Midbrain (tissue), 1 donor: ENCODE measurements around the gene WEE2.
"Not testable (repeated sequence)": the region's sequence is repeated elsewhere in the genome, so short reads cannot be mapped to it uniquely, and the experiment has no call there.

Experiments
- DNase-seq: peaks from one replicate; lab custom pipeline; 2025; lab: John Stamatoyannopoulos, UW

The WEE2 gene

DNA sequence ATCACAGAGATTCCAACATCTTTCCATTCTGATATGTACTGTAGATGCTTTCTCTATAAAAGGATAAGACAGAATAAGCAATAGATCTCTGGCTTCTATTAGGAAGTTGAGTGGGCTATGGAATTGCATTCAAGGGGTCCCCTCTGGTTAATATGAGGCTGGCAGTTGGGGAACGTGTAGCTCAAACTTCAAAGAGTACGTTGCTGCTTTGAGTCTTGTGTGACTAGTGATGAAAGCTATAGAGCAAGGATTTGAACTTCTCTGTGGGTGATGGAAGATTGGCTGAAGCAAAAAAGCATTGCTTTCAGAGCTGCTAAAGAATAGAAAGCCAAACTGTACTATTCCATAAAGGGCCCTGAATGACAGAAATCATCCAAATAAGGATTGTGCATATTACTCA lies 6.4 kb downstream of the WEE2 start:
- no peak for DNase-seq

DNA sequence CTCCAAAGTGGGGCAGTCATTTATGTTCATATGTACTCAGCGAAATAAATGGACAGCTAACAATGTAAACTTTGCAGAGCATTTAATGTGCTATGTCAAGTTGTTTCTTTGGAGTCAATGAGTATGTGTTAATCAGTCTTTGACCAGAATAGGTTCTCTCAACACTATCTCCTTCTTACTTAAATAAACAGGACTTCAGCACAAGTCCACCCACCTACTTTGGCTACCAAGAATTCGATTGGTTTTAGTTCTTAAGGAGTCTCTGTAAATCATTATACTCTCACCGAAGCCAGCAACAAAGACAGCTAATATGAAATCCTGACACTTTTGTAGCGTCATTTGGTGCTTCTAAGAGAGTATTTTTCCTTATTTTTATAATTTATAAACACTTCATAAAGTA lies 6.9 kb downstream of the WEE2 start:
- no peak for DNase-seq

DNA sequence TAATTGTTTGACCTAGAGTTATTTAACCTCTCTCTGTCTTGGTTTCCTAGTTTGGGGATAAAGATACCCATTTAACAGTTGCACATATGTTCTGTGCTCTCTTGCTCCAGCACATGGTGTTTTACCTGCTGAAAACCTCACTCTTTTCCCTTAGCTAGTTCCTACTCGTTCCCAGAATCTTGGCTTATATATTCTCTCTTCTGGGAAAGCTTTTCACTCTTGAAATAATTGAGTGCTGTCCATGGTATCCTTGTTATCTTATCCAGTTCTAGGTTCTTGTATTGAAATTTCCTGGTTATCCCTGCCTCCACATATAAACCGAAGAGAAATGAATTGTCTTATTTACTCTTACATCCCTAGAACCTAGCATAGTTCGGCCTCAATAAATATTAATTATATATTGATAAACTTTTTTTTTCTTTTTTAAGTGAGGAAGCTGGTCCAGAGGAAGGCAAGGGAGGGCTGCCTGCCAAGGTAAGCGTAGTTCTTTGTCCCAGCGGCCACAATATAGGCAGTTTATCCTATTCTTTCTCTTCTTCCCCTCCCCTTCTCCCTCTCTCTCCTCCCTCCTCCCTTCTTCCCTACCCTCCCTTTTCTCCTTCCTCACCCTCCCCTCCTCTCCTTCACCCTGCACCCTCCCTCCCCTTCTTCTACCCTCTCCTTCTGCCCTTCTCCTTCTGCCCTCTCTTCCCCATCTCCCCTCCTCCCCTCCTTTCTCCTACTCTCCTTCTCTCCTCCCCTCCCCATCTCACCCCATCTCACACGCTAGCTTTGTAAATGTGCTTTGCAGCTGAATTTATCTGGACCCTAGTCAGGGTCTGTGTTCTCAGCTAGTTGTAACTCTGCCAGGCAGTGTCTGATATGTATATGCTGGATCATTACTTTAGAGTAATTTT lies 7.9 kb downstream of the WEE2 start:
- DNase-seq = no peak

DNA sequence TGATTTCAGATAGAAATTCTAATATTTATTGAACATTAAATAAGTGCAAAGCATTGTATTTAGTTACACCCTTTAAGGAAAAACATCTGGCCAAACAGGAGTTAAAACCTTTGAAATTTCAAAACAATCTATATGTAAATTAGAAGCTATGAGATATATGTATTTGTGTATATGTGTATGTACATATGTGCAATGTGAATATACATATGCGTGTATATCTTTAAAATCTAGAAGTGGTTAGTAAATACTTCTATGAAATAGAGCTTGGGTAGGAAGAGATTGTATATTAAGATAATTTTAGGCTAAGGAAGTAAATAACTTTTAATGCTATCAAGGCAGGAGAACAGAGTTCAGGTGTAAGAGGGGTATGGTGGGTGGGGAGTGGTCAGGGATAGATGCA lies 9.3 kb downstream of the WEE2 start:
- no peak for DNase-seq

DNA sequence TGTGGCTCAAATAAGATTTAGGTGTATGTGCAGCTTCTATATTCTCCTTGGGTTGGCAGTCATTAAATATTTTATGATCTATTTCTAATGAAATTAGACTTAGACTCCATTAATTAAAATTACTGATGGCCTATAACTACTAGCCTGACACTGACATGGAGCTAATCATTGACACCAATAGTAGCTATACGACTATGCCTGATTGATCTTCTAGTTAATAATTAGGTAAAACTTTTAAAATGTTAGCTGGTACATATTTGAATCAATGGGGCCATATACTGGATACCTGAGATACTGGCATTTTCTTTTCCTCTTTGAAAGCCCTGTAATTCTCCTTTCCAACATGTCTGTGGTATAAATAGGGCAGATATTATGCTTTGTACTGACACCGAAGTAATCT lies 14.4 kb downstream of the WEE2 start:
- DNase-seq = no peak

DNA sequence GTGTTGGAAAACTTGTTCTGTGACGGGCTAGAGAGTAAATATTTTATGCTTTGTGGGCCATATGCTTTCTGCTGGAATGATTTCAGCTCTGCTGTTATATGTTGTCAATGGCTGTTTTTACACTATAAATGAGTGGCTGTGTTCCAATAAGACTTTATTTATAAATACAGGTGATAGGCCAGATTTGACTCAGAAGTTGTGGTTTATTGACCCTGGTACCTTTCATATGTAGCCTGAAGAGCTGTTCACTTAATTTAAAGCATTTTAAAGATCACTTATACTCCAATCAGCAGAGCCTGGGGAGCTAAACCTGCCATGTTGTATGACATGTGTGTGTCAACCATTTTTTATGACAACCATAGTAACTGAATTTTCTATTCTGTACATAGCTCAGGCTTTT lies 20.9 kb downstream of the WEE2 start:
- DNase-seq = no peak

DNA sequence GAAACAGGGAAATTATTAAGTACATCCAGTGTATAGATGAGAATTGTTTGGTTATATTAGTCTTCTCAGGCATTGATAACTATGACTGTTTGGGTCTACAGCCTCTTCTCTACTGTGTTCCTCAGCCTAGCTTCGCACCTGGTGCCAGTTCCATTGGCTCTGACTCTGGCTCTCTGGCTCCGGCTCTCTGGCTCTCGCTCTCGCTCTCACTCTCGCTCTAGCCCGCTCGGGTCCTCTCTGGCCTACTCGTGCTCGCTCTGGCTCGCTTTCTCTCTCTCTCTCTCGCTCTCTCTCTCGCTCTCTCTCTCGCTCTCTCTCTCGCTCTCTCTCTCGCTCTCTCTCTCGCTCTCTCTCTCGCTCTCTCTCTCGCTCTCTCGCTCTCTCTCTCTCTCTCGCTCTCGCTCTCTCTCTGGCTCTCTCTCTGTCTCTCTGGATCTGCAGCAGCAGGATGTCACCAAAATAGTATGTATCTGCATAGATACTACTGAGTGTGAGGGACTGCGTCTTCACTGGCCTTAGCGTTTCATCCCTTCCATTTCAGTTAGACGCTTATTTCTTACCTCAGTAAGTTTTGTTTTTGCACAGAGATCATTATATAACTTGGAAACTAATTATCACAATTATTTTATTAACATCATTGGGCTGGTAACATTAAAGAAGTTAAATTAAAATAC lies 23.5 kb downstream of the WEE2 start:
- no peak for DNase-seq

DNA sequence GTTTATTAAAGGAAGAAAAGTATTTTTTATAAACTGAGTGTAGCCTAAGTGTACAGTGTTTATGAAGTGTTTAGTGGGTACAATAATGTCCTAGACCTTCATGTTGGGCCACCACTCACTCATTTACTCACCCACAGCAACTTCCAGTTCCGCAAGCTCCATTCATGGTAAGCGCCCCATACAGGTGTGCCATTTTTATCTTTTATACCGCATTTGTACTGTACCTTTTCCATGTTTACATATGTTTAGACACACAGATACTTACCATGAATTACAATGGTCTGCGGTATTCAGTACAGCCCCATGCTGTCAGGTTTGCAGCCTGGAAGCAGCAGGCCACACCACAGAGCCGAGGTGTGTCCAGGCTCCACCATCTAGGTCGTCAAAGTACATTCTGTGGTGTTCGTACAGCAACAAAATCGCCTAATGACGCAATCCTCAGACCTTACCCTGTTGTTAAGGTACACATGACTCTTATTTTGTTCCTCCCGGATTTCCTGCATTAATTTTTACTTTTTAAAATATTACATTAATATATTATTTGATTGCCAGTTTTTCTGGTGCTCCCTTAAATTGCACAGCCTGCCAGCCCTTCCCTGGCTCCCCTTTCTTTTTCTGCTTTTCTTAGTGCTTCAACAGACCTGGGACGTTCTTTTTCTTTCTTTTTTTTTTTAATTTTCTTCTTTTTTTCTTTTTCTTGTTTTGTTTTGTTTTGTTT lies 29.1 kb downstream of the WEE2 start:
- DNase-seq = no peak

- DNase-seq = peak; percentile 95
Observed at GRCh38 chr7:141737836-141738591, 29.9 kb downstream of the WEE2 start, which contains the start of gene SSBP1. Gene SSBP1 (plus strand): TSS chr7:141738358. CDS start chr7:141739167, 809 bp downstream.

GRCh38 chr7:141738592-141739013 lies 30.4 kb downstream of the WEE2 start:
- no peak for DNase-seq

DNA sequence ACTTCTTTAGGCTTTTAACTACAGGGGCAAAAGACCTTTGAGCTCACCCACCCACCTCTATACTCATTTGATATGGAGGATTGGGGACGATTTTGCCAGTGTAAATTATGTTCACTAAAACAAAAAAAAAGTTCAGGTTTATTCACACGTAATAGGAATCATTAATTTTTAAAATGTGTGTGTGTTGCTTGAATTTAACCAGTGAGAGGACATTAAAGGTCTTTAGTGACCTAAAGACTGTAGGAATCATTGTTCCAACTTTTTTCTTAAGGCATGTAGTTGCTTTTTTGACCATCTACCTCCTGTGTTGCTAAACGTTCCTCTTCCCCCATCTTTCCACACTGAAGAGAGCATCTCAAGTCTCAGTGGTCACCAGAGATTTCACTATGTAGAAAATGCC lies 31.1 kb downstream of the WEE2 start:
- no peak for DNase-seq

- no peak for DNase-seq
Observed at GRCh38 chr7:141742229-141742628, 34.1 kb downstream of the WEE2 start.

DNA sequence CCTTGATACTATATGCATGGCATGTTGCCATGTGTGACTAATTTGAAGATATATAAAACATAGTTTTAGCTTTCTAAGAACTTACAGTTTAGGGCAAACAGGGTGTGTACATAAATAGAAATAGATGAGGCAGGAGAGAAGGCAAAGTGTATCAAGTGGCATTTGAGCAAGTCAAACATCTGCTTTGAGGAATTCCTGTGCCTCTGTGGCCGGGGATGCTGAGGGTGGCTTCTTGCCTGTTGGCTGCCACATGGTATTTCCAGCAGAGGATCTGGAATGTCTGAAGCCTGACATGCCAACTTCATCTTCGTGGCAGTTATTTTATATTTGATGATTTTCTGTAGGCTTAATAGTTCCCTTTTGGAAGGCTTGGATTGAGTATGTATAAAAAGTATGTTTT lies 36.0 kb downstream of the WEE2 start:
- DNase-seq = no peak

DNA sequence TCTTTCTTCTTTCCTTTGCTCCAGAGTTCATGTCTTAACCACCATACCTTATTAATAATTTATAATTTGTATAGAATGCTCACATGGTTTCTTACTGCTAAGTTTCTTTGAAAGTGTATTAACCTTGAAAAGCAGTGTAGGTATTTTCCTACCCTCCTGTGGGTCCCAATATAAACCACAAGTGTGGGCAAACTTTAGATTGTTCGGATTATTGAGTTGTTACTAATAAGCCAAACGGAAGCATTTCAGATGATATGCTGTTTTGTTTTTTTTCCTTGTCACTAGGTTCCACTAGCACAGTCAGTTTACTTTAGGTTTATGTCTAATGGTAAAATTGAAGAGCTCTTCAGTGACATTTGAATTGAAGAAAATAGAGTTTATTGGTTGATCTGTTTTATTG lies 40.2 kb downstream of the WEE2 start:
- DNase-seq = no peak

- not testable (repeated sequence) for DNase-seq
Observed at GRCh38 chr7:141751904-141752303, 43.8 kb downstream of the WEE2 start.

GRCh38 chr7:141752634-141753033 lies 44.5 kb downstream of the WEE2 start:
- no peak for DNase-seq

DNA sequence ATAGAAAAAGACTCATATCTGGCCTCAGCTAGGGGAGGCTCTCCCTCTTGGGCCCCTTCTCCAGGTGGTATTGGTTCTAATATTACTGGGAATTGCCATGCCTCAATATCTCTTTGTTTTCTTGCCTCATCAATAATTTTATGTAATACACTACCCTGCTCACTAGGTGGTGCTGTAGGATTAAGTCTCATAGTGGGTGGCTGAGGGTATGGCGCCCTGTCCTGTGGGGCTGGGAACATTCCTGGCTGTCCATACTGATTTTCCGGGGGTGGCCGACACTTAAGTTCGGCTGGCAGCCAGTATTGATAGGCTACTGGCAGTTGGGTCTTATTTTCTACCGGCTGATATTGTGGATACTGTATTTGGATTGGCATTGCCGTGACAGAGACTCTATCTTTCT lies 46.8 kb downstream of the WEE2 start:
- DNase-seq = no peak

GRCh38 chr7:141763797-141764196 lies 55.6 kb downstream of the WEE2 start, which contains the start of gene TAS2R3:
Gene TAS2R3 (plus strand): TSS chr7:141764097. CDS start chr7:141764159, 62 bp downstream.
- no peak for DNase-seq

DNA sequence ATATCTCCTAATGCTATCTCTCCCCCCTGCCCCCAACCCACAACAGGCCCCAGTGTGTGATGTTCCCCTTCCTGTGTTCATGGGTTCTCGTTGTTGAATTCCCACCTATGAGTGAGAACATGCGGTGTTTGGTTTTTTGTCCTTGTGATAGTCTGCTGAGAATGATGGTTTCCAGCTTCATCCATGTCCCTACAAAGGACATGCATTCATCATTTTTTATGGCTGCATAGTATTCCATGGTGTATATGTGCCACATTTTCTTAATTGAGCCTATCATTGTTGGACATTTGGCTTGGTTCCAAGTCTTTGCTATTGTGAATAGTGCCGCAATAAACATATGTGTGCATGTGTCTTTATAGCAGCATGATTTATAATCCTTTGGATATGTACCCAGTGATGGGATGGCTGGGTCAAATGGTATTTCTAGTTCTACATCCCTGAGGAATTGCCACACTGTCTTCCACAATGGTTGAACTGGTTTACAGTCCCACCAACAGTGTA lies 62.0 kb downstream of the WEE2 start:
- DNase-seq = not testable (repeated sequence)

DNA sequence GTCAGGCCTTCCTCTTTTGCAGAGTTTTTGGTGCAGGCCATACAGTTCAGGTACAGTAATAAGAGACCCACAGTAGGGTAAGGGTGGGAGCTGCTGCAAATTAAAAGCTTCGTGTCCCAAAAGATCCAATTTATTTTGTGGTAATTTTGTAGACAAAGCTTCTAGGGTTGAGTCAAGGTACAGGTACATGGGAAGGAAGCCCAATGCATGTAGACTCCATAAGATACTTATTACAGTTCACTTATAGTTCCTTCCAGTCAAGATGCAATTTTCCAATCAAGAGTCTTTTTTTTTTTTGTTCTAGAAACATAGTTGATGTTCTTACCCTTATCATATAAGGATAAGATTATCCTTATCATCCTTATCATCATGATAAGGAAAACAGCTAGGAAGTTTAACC lies 68.2 kb downstream of the WEE2 start, which contains the start of gene TAS2R4:
TSS of gene TAS2R4 (plus strand) at position 301 of the 400 bp plus-strand sequence. CDS start 1,815 bp downstream, outside the sequence.
- no peak for DNase-seq
